ENCODE data around the gene NUP133.

- TF ChIP-seq ELK1 (IDR thresholded peaks at IDR 0.05; ENCODE audit: low read depth, low read length) (no peak), CTCF (IDR thresholded peaks at IDR 0.05) (no peak), FOSB (CRISPR knock-in tag; IDR thresholded peaks at IDR 0.05) (no peak), SREBF2 (IDR thresholded peaks at IDR 0.05) (no peak), MYC (IDR thresholded peaks at IDR 0.05; ENCODE audit: borderline replicate concordance, low read length) (no peak)
Measured at GRCh38 chr1:229537894-229538293, 29.8 kb upstream of the NUP133 start.
